Measurements from ENCODE around the gene DENND4A. TPM values are rescaled to one million over a fixed set of nuclear protein-coding genes. Genes with fewer than 3 reads are reported as not detected.
A peak's percentile ranks its signal among the peaks of the same experiment; 100 is the strongest.

The DENND4A gene
- total RNA-seq, 3 donors from 2014 or later (not counting 1 experiment from before 2014, with no cell fraction given), result 65.8 to 84.6 (median 66.1) TPM

DNA sequence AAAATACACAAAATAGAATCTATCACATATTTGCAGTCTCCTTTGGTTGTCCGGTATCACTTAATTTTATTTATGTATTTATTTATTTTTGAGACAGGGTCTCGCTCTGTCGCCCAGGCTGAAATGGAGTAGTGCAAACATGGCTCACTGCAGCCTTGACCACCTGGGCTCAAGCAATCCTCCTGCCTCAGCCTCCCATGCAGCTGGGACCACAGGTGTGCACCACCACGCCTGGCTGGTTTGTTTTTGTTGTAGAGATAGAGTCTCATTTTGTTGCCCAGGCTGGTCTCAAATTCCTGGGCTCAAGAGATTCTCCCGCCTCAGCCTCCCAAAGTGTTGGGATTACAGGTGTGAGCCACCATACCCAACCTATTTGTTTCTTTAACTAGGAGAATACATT is 33.9 kb downstream of the DENND4A start:
- Histone ChIP-seq H3K36me3 (ENCODE audit: control insufficient read depth, insufficient read depth, low read length) (peaks cover 21% of the 10 kb centered on the region), H3K4me1 (ENCODE audit: control insufficient read depth, insufficient read depth, low read length) (peaks cover 20% of the 10 kb centered on the region), H3K27ac (ENCODE audit: low read length) (no peak overlapping the region), H3K9me3 (ENCODE audit: control insufficient read depth, insufficient read depth, low read length) (no peaks in the 10 kb centered on the region), H3K27me3 (ENCODE audit: control insufficient read depth, insufficient read depth, low read length) (no peaks in the 10 kb centered on the region), H3K4me3 (ENCODE audit: low read length) (no peak overlapping the region)
- intact Hi-C loops (cut with micrococcal nuclease), result no loop called here
- DNase-seq, result no peak
- 91% methylated on average over 2 of the region's 5 CpGs for whole genome bisulfite sequencing (ENCODE audit: insufficient coverage)
- TF ChIP-seq, protein P1, sequence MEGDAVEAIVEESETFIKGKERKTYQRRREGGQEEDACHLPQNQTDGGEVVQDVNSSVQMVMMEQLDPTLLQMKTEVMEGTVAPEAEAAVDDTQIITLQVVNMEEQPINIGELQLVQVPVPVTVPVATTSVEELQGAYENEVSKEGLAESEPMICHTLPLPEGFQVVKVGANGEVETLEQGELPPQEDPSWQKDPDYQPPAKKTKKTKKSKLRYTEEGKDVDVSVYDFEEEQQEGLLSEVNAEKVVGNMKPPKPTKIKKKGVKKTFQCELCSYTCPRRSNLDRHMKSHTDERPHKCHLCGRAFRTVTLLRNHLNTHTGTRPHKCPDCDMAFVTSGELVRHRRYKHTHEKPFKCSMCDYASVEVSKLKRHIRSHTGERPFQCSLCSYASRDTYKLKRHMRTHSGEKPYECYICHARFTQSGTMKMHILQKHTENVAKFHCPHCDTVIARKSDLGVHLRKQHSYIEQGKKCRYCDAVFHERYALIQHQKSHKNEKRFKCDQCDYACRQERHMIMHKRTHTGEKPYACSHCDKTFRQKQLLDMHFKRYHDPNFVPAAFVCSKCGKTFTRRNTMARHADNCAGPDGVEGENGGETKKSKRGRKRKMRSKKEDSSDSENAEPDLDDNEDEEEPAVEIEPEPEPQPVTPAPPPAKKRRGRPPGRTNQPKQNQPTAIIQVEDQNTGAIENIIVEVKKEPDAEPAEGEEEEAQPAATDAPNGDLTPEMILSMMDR (IDR thresholded peaks at IDR 0.05), result no peak
- Mint-ChIP-seq H3K4me1 (peaks cover 20 to 28% of the 10 kb centered on the region in 2 donors), H3K27me3 (ENCODE audit: low read depth in 2 of 2) (no peaks in the 10 kb centered on the region), H3K4me3 (no peak overlapping the region), H3K9me3 (no peaks in the 10 kb centered on the region), H3K36me3 (peaks cover 8% of the 10 kb centered on the region), H3K27ac (no peak overlapping the region)
- ATAC-seq, result no peak

DNA sequence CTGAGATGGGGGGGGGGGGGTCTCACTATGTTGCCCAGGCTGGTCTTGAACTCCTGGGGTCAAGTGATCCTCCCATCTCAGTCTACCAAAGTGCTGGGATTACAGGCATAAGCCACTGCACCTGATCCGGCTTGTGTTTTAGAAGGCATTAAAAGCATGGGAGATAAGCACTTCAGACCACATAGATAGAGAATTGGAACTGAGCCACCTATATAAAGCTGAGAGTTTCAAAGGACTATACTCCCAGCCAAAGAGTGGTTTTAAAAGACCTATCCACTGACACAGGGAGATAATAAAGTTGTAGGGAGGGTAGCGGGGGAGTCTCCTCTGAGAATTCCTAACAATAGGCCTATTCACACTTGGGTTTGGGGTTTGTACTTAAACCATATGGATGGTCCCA is 34.8 kb downstream of the DENND4A start:
- TF ChIP-seq, protein P1 (IDR thresholded peaks at IDR 0.05), result no peak
- no peak for ATAC-seq
- H3K4me3 Mint-ChIP-seq, result no peak overlapping the region

DNA sequence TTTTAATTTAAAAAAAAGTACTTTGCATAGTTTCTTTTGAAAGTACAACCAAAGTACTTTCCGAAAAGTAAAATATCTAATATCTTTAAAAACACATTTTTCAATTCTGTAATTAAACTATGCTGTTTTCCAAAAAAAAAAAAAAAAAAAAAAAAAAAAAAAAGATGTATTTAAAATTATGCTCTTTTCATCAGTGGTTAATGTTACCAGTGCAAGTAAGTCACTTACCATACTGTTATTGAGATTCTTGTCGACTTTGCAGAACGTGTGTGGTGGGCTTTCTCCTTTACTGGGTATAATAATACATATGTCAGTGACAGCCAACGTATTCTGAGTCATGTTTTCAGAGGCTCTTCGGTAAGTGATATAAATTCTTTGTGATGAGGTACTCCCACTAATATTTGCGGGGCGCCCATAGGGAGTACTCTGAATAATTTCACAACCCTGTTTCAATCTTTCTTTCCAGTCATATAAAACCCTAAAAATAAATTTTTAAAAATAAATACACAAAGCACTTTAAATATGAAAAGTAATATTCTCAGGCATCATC is 39.9 kb downstream of the DENND4A start:
- Histone ChIP-seq H3K27me3 (ENCODE audit: control insufficient read depth, insufficient read depth, low read length) (no peaks in the 10 kb centered on the region), H3K36me3 (ENCODE audit: control insufficient read depth, insufficient read depth, low read length) (peaks cover 40% of the 10 kb centered on the region), H3K4me3 (ENCODE audit: low read length) (no peak overlapping the region), H3K27ac (ENCODE audit: low read length) (no peak overlapping the region), H3K4me1 (ENCODE audit: control insufficient read depth, insufficient read depth, low read length) (no peaks in the 10 kb centered on the region), H3K9me3 (ENCODE audit: control insufficient read depth, insufficient read depth, low read length) (no peaks in the 10 kb centered on the region)
- H3K4me3 Mint-ChIP-seq, result no peak overlapping the region
- peaks cover 22% of the 10 kb centered on the region for H3K36me3 Mint-ChIP-seq
- intact Hi-C loops (cut with micrococcal nuclease), result no loop called here
- H3K9me3 Mint-ChIP-seq, result no peaks in the 10 kb centered on the region
- H3K27ac Mint-ChIP-seq, result no peak overlapping the region
- 100% methylated on average over 6 of the region's 7 CpGs for WGBS (ENCODE audit: insufficient coverage)
- ATAC-seq (no peak), DNase-seq (no peak)
- peaks cover 19 to 22% of the 10 kb centered on the region in 2 donors for H3K4me1 Mint-ChIP-seq
- TF ChIP-seq, protein P1 (IDR thresholded peaks at IDR 0.05), result no peak
- H3K27me3 Mint-ChIP-seq (ENCODE audit: low read depth in 2 of 2), result no peaks in the 10 kb centered on the region

More for the DNA sequence above, 34.8 kb downstream of the DENND4A start:
- Mint-ChIP-seq H3K36me3 (peaks cover 8% of the 10 kb centered on the region), H3K27me3 (ENCODE audit: low read depth in 2 of 2) (no peaks in the 10 kb centered on the region), H3K4me1 (peaks cover 15 to 22% of the 10 kb centered on the region in 2 donors), H3K9me3 (no peaks in the 10 kb centered on the region), H3K27ac (no peak overlapping the region)
- no peaks in the 10 kb centered on the region for H3K9me3 ChIP-seq (ENCODE audit: control insufficient read depth, insufficient read depth, low read length)
- no peak for DNase-seq
- peaks cover 15% of the 10 kb centered on the region for H3K4me1 ChIP-seq (ENCODE audit: control insufficient read depth, insufficient read depth, low read length)
- no peak overlapping the region for H3K27ac ChIP-seq (ENCODE audit: low read length)
- H3K27me3 ChIP-seq (ENCODE audit: control insufficient read depth, insufficient read depth, low read length), result no peaks in the 10 kb centered on the region
- 100% methylated on average over 1 of the region's 2 CpGs for WGBS (ENCODE audit: insufficient coverage)
- no peak overlapping the region for H3K4me3 ChIP-seq (ENCODE audit: low read length)
- peaks cover 25% of the 10 kb centered on the region for H3K36me3 ChIP-seq (ENCODE audit: control insufficient read depth, insufficient read depth, low read length)
- intact Hi-C loops (cut with micrococcal nuclease), result no loop called here

DNA sequence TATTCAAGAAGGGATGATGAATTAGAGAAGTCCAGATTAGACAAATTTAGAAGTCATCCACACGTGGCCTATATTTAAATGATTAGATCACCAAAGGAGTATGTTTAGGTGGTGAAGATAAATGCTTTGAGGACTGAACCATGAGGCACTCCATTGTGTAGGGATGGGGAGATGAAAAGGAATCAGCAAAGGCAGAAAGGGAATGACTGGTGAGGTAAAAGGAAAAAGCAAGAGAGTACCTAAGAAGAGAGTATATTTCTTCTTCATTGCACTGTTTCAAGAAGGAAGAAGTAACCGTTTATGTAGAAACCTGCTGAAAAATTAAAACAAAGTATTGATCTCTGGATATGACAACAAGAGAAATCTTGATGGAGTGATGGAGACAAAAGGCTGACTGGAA is 40.7 kb downstream of the DENND4A start:
- intact Hi-C loops (cut with micrococcal nuclease), result no loop called here
- Histone ChIP-seq H3K27ac (ENCODE audit: low read length) (no peak overlapping the region), H3K4me3 (ENCODE audit: low read length) (no peak overlapping the region), H3K4me1 (ENCODE audit: control insufficient read depth, insufficient read depth, low read length) (no peaks in the 10 kb centered on the region), H3K27me3 (ENCODE audit: control insufficient read depth, insufficient read depth, low read length) (no peaks in the 10 kb centered on the region), H3K36me3 (ENCODE audit: control insufficient read depth, insufficient read depth, low read length) (peaks cover 40% of the 10 kb centered on the region), H3K9me3 (ENCODE audit: control insufficient read depth, insufficient read depth, low read length) (no peaks in the 10 kb centered on the region)
- Mint-ChIP-seq H3K27me3 (ENCODE audit: low read depth in 2 of 2) (no peaks in the 10 kb centered on the region), H3K27ac (peak overlapping the region in 1 of 2 donors; percentile 39), H3K4me3 (no peak overlapping the region), H3K4me1 (peaks cover 19 to 22% of the 10 kb centered on the region in 2 donors), H3K36me3 (peaks cover 22% of the 10 kb centered on the region), H3K9me3 (no peaks in the 10 kb centered on the region)
- no peak for DNase-seq
- 100% methylated on average over 2 of the region's 2 CpGs for WGBS (ENCODE audit: insufficient coverage)
- TF ChIP-seq, protein P1 (IDR thresholded peaks at IDR 0.05), result no peak
- no peak for ATAC-seq
